GM12865 (cell line): Measurements from ENCODE around the gene RASSF7.
A peak's percentile ranks its signal among the peaks of the same experiment; 100 is the strongest.

Source experiments
- DNase-seq: peaks from one replicate; pipeline ENCODE4 v3.0.0; 2010; ENCODE audit warnings: low read depth
- H3K4me3 ChIP-seq: 2 replicates; pipeline ENCODE4 v1.5.1; 2011; ENCODE audit warnings: mild to moderate bottlenecking, low read depth, low read length, control low read depth
- CTCF ChIP-seq: IDR thresholded peaks from 2 replicates; pipeline ENCODE4 v1.5.1; 2011; ENCODE audit warnings: low read length, control low read depth, low read depth, inconsistent platforms; ENCODE audit not compliant: insufficient read depth; ENCODE audit errors: missing control alignments

RASSF7 gene

GRCh38 chr11:563812-564578, 3.2 kb downstream of the RASSF7 start:
- H3K4me3 ChIP-seq: no peak overlapping the region
- TF ChIP-seq CTCF: no peak
- no peak for DNase-seq

GRCh38 chr11:565921-566509, 5.2 kb downstream of the RASSF7 start:
- H3K4me3 ChIP-seq: no peak overlapping the region
- DNase-seq: no peak

GRCh38 chr11:567011-567628, 6.3 kb downstream of the RASSF7 start:
- no peak for TF ChIP-seq CTCF
- no peak for DNase-seq
- H3K4me3 ChIP-seq: peak overlapping the region; percentile 68

More at GRCh38 chr11:565921-566509, 5.2 kb downstream of the RASSF7 start:
- no peak for TF ChIP-seq CTCF

- H3K4me3 ChIP-seq: peak overlapping the region; percentile 68
- TF ChIP-seq CTCF: no peak
- no peak for DNase-seq
Observed at GRCh38 chr11:567629-568292, 7.0 kb downstream of the RASSF7 start.

- peak; percentile 96 for DNase-seq
- peak overlapping the region; percentile 74 for H3K4me3 ChIP-seq
- TF ChIP-seq CTCF: no peak
Observed at GRCh38 chr11:568306-569157, 7.8 kb downstream of the RASSF7 start.
